Measurements from ENCODE around the gene TEAD1. TPM values are rescaled to one million over a fixed set of nuclear protein-coding genes. Genes with fewer than 3 reads are reported as not detected.

The TEAD1 gene
- total and polyA plus RNA-seq, 9 donors: 20.0 to 84.1 (median 67.6) TPM

- Histone ChIP-seq H3K4me3 (no peak overlapping the region), H3K4me1 (ENCODE audit: insufficient read depth) (peaks cover 6% of the 10 kb centered on the region), H3K36me3 (no peaks in the 10 kb centered on the region), H3K9me3 (no peaks in the 10 kb centered on the region), H3K27me3 (no peaks in the 10 kb centered on the region), H3K27ac (no peak overlapping the region)
- no peak for DNase-seq
- intact Hi-C loops (cut with DNase I): no loop called here
- TF ChIP-seq CTCF (IDR thresholded peaks at IDR 0.05): no peak
- no peak for TF ChIP-seq EP300 (IDR thresholded peaks at IDR 0.05)
- no peak for TF ChIP-seq POLR2A (IDR thresholded peaks at IDR 0.05)
- WGBS, 3 donors: 77 to 88% (median 81%) methylated on average over 11 of the region's 11 CpGs
These were observed 41.7 kb downstream of the TEAD1 start for GRCh38 chr11:12715941-12716340.

- WGBS, 3 donors: 92 to 96% (median 95%) methylated on average over 6 of the region's 6 CpGs
- no peak overlapping the region for H3K4me3 ChIP-seq
- peaks cover 6% of the 10 kb centered on the region for H3K4me1 ChIP-seq (ENCODE audit: insufficient read depth)
- no peaks in the 10 kb centered on the region for H3K9me3 ChIP-seq
- no peak for DNase-seq
- H3K36me3 ChIP-seq: no peaks in the 10 kb centered on the region
- H3K27ac ChIP-seq: no peak overlapping the region
- no peaks in the 10 kb centered on the region for H3K27me3 ChIP-seq
- TF ChIP-seq POLR2A (IDR thresholded peaks at IDR 0.05) (no peak), EP300 (IDR thresholded peaks at IDR 0.05) (no peak), CTCF (IDR thresholded peaks at IDR 0.05) (no peak)
- intact Hi-C loops (cut with DNase I): no loop called here
These were observed 42.6 kb downstream of the TEAD1 start for GRCh38 chr11:12716816-12717215.

- TF ChIP-seq POLR2A (IDR thresholded peaks at IDR 0.05) (no peak), CTCF (IDR thresholded peaks at IDR 0.05) (no peak), EP300 (IDR thresholded peaks at IDR 0.05) (no peak)
- H3K4me1 ChIP-seq (ENCODE audit: insufficient read depth): peaks cover 10% of the 10 kb centered on the region
- H3K27me3 ChIP-seq: no peaks in the 10 kb centered on the region
- DNase-seq: no peak
- H3K4me3 ChIP-seq: no peak overlapping the region
- intact Hi-C loops (cut with DNase I): no loop called here
- H3K9me3 ChIP-seq: no peaks in the 10 kb centered on the region
- no peaks in the 10 kb centered on the region for H3K36me3 ChIP-seq
- WGBS, 3 donors: 90 to 94% (median 91%) methylated on average over 5 of the region's 5 CpGs
- no peak overlapping the region for H3K27ac ChIP-seq
These were observed 43.6 kb downstream of the TEAD1 start for GRCh38 chr11:12717851-12718291.

- Histone ChIP-seq H3K36me3 (no peaks in the 10 kb centered on the region), H3K27me3 (no peaks in the 10 kb centered on the region), H3K27ac (no peak overlapping the region), H3K4me1 (ENCODE audit: insufficient read depth) (peaks cover 13% of the 10 kb centered on the region), H3K4me3 (no peak overlapping the region), H3K9me3 (no peaks in the 10 kb centered on the region)
- intact Hi-C loops (cut with DNase I): no loop called here
- TF ChIP-seq CTCF (IDR thresholded peaks at IDR 0.05) (no peak), EP300 (IDR thresholded peaks at IDR 0.05) (no peak), POLR2A (IDR thresholded peaks at IDR 0.05) (no peak)
- 74 to 81% (median 78%) methylated on average over 4 of the region's 4 CpGs for WGBS, 3 donors
- DNase-seq: no peak
These were observed 45.0 kb downstream of the TEAD1 start for GRCh38 chr11:12719221-12719620.
